Breast epithelium (tissue), 3 donors: ENCODE measurements around the gene MSANTD4.
"Not testable (repeated sequence)": the region's sequence is repeated elsewhere in the genome, so short reads cannot be mapped to it uniquely, and the experiment has no call there.

Experiments used
- POLR2A ChIP-seq: fragments of 450-650 bp; IDR thresholded peaks from one replicate; pipeline ENCODE4 v1.6.1; 2016; ENCODE audit warnings: antibody characterized with exemption, mild to moderate bottlenecking, moderate library complexity
- POLR2AphosphoS5 ChIP-seq, 3 donors: sonication (generic); formaldehyde crosslinking; IDR thresholded peaks; one replicate each; pipeline ENCODE4 v1.6.1; 2017; ENCODE audit warnings: antibody characterized with exemption in 3 of 3
- TF ChIP-seq, protein P1 (sequence below), 3 donors: fragments of 450-650 bp; IDR thresholded peaks; one replicate each; pipeline ENCODE4 v1.5.1; 2016 to 2017; ENCODE audit warnings: antibody characterized with exemption in 3 of 3, mild to moderate bottlenecking in 3 of 3, moderate library complexity in 3 of 3

DNA sequence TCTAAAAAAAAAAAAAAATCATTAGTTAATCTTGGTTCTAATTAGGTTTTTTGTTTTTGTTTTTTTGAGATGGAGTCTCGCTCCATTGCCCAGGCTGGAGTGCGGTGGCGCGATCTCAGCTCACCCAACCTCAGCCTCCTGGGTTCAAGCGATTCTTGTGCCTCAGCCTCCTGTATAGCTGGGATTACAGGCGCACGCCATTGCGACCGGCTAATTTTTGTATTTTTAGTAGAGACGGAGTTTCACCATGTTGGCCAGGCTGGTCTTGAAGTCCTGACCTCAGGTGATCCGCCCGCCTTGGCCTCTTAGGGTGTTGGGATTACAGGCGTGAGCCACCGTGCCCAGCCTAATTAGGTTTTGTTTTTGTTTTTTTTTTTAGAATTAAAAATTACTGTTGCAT lies 36.3 kb upstream of the MSANTD4 start:
- TF ChIP-seq, protein P1, sequence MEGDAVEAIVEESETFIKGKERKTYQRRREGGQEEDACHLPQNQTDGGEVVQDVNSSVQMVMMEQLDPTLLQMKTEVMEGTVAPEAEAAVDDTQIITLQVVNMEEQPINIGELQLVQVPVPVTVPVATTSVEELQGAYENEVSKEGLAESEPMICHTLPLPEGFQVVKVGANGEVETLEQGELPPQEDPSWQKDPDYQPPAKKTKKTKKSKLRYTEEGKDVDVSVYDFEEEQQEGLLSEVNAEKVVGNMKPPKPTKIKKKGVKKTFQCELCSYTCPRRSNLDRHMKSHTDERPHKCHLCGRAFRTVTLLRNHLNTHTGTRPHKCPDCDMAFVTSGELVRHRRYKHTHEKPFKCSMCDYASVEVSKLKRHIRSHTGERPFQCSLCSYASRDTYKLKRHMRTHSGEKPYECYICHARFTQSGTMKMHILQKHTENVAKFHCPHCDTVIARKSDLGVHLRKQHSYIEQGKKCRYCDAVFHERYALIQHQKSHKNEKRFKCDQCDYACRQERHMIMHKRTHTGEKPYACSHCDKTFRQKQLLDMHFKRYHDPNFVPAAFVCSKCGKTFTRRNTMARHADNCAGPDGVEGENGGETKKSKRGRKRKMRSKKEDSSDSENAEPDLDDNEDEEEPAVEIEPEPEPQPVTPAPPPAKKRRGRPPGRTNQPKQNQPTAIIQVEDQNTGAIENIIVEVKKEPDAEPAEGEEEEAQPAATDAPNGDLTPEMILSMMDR (IDR thresholded peaks at IDR 0.05): not testable (repeated sequence)
- not testable (repeated sequence) for TF ChIP-seq POLR2A; POLR2AphosphoS5 (IDR thresholded peaks at IDR 0.05)
